Measurements from ENCODE around the gene NENF.

- TF ChIP-seq MAX (IDR thresholded peaks at IDR 0.05), result no peak
- no peak for TF ChIP-seq TCF12 (IDR thresholded peaks at IDR 0.05; ENCODE audit: low read depth)
- no peak for TF ChIP-seq CREB1 (IDR thresholded peaks at IDR 0.05; ENCODE audit: low read depth)
- TF ChIP-seq EP300 (IDR thresholded peaks at IDR 0.05; ENCODE audit: borderline replicate concordance), result no peak
- no peak for TF ChIP-seq REST (IDR thresholded peaks at IDR 0.05; ENCODE audit: low read depth)
- TF ChIP-seq TAF1 (IDR thresholded peaks at IDR 0.05; ENCODE audit: low read depth), result no peak
- TF ChIP-seq NFIC (IDR thresholded peaks at IDR 0.05), result no peak
- TF ChIP-seq RAD21 (IDR thresholded peaks at IDR 0.05; ENCODE audit: low read depth), result no peak
- TF ChIP-seq FOXM1 (IDR thresholded peaks at IDR 0.05; ENCODE audit: borderline replicate concordance, low read depth), result no peak
- no peak for TF ChIP-seq EGR1 (IDR thresholded peaks at IDR 0.05)
- TF ChIP-seq ZBTB7A (IDR thresholded peaks at IDR 0.05; ENCODE audit: low read depth), result no peak
- no peak for TF ChIP-seq USF1 (IDR thresholded peaks at IDR 0.05)
Measured at GRCh38 chr1:212397171-212397570, 35.5 kb upstream of the NENF start.
